Keratinocyte (primary cell): Measurements from ENCODE around the gene SEMA3D. TPM values are rescaled to one million over a fixed set of nuclear protein-coding genes. Genes with fewer than 3 reads are reported as not detected.
"Not testable (repeated sequence)": the region's sequence is repeated elsewhere in the genome, so short reads cannot be mapped to it uniquely, and the experiment has no call there.

Experiments used
- DNase-seq: peaks from one replicate; pipeline ENCODE4 v3.0.0-alpha.2; 2011; ENCODE audit warnings: low read depth, missing footprints, low spot score
- FAIRE-seq: peaks from 2 replicates; lab custom pipeline; 2011; peaks lifted over from hg19 to GRCh38; lab: Jason Lieb, UNC
- H2AFZ ChIP-seq: 2 replicates; pipeline ENCODE4 v1.6.0; 2012; ENCODE audit warnings: low read length, control low read depth, inconsistent platforms; ENCODE audit not compliant: control insufficient read depth
- H3K27ac ChIP-seq: 2 replicates; pipeline ENCODE4 v1.5.1; 2011; ENCODE audit warnings: low read length; ENCODE audit not compliant: control insufficient read depth, insufficient read depth
- H3K27me3 ChIP-seq: 3 replicates; pipeline ENCODE4 v1.6.0; 2011; ENCODE audit warnings: low read length; ENCODE audit not compliant: control insufficient read depth, insufficient read depth; ENCODE audit errors: extremely low read depth
- H3K36me3 ChIP-seq, 2 experiments: 2 replicates in 1 of 2; 3 replicates in 1 of 2; pipeline ENCODE4 v1.5.1; 2011; ENCODE audit warnings: low read length in 2 of 2, mild to moderate bottlenecking in 1 of 2; ENCODE audit not compliant: control insufficient read depth in 2 of 2, insufficient read depth in 2 of 2; ENCODE audit errors: extremely low read depth in 1 of 2
- H3K4me1 ChIP-seq: 3 replicates; pipeline ENCODE4 v1.5.1; 2011; ENCODE audit warnings: low read length; ENCODE audit not compliant: control insufficient read depth, insufficient read depth; ENCODE audit errors: extremely low read depth
- H3K4me2 ChIP-seq: 3 replicates; pipeline ENCODE4 v1.6.0; 2011; ENCODE audit warnings: low read depth, low read length; ENCODE audit not compliant: control insufficient read depth, insufficient read depth; ENCODE audit errors: extremely low read depth
- H3K4me3 ChIP-seq, 3 experiments: fragments of 200-600 bp in 1 of 3; sonication (generic) in 1 of 3; 2 replicates in 2 of 3; 3 replicates in 1 of 3; pipeline ENCODE4 v1.5.1; 2011 to 2016; ENCODE audit warnings: low read length in 3 of 3, mild to moderate bottlenecking in 3 of 3, control low read depth in 2 of 3, inconsistent platforms in 1 of 3, low read depth in 1 of 3, mixed read lengths in 1 of 3, mixed run types in 1 of 3, moderate library complexity in 1 of 3; ENCODE audit not compliant: control insufficient read depth in 2 of 3, insufficient read depth in 2 of 3; ENCODE audit errors: extremely low read depth in 1 of 3
- H3K79me2 ChIP-seq: 2 replicates; pipeline ENCODE4 v1.6.0; 2012; ENCODE audit warnings: low read length; ENCODE audit not compliant: control insufficient read depth, insufficient read depth
- H3K9ac ChIP-seq: 3 replicates; pipeline ENCODE4 v1.6.0; 2011; ENCODE audit warnings: low read length; ENCODE audit not compliant: control insufficient read depth, insufficient read depth; ENCODE audit errors: extremely low read depth
- H3K9me1 ChIP-seq: 3 replicates; pipeline ENCODE4 v1.6.0; 2011; ENCODE audit warnings: low read length; ENCODE audit not compliant: control insufficient read depth, insufficient read depth; ENCODE audit errors: extremely low read depth
- H3K9me3 ChIP-seq: 2 replicates; pipeline ENCODE4 v1.5.1; 2012; ENCODE audit warnings: low read depth, low read length; ENCODE audit not compliant: control insufficient read depth
- H4K20me1 ChIP-seq: 3 replicates; pipeline ENCODE4 v1.6.0; 2011; ENCODE audit warnings: low read length; ENCODE audit not compliant: control insufficient read depth, insufficient read depth; ENCODE audit errors: extremely low read depth
- CTCF ChIP-seq, 3 experiments: IDR thresholded peaks in 1 of 3; conservative IDR thresholded peaks in 1 of 3; optimal IDR thresholded peaks in 1 of 3; 2 replicates in 2 of 3; 3 replicates in 1 of 3; pipeline versions ENCODE3 to v1.5.1; 2011; ENCODE audit warnings: low read length in 3 of 3, mild to moderate bottlenecking in 3 of 3, moderate library complexity in 2 of 3, control low read depth in 1 of 3, inconsistent platforms in 1 of 3; ENCODE audit not compliant: insufficient read depth in 2 of 3; ENCODE audit errors: extremely low read depth in 1 of 3
- EZH2 ChIP-seq: IDR thresholded peaks from one replicate; pipeline ENCODE4 v1.6.1; 2012; ENCODE audit warnings: inconsistent platforms, mild to moderate bottlenecking, low read length, moderate library complexity
- dilution Hi-C: fragments of 300-500 bp; cut with MboI; formaldehyde crosslinking; loops from one replicate; pipeline ENCODE4 v1.7.0; 2020; ENCODE audit warnings: low sequenced_read_pairs; ENCODE audit not compliant: extremely low pct_ligation_motif_present
- polyA plus RNA-seq, 5 experiments: library from polyadenylated mRNA; depleted of rRNA in 3 of 5; stranded (reverse) in 3 of 5; stranded (forward) in 1 of 5; unstranded in 1 of 5; fragments of >200 nt; gene quantifications; 1 replicate in 1 of 5; 2 replicates in 3 of 5; 3 replicates in 1 of 5; pipeline versions ENCODE4 v1.2.1 to v1.2.3, GENCODE V29; 2011 to 2012; ENCODE audit warnings: missing spikeins in 2 of 5, low read depth in 1 of 5, low replicate concordance in 1 of 5

The SEMA3D gene
- polyA plus RNA-seq, 1 donor (not counting 4 experiments of a cell fraction or from before 2014, with no cell fraction given), result 5.2 TPM

- H3K9me3 ChIP-seq, result no peaks in the 10 kb centered on the region
- dilution Hi-C loops, result no loop called here
- H4K20me1 ChIP-seq, result no peaks in the 10 kb centered on the region
- no peaks in the 10 kb centered on the region for H3K9me1 ChIP-seq
- H3K4me3 ChIP-seq, result no peak overlapping the region
- DNase-seq (no peak), FAIRE-seq (peak; percentile 36)
- H2AFZ ChIP-seq, result no peak overlapping the region
- no peak overlapping the region for H3K27ac ChIP-seq
- H3K9ac ChIP-seq, result no peak overlapping the region
- no peaks in the 10 kb centered on the region for H3K27me3 ChIP-seq
- no peak for TF ChIP-seq CTCF (optimal IDR thresholded peaks at IDR 0.05 in 1 of 3, IDR thresholded peaks at IDR 0.05 in 1 of 3, conservative IDR thresholded peaks at IDR 0.05 in 1 of 3; ENCODE audit: extremely low read depth in 1 of 3, insufficient read depth in 2 of 3, low read length in 3 of 3)
- no peak for TF ChIP-seq EZH2
- no peak overlapping the region for H3K4me2 ChIP-seq
- H3K4me1 ChIP-seq, result no peaks in the 10 kb centered on the region
- no peaks in the 10 kb centered on the region for H3K79me2 ChIP-seq
- no peaks in the 10 kb centered on the region for H3K36me3 ChIP-seq
Measured at GRCh38 chr7:84997626-84998025, 189.2 kb downstream of the SEMA3D start.

GRCh38 chr7:84992954-84993353 lies 193.9 kb downstream of the SEMA3D start:
- H3K36me3 ChIP-seq, DNase-seq, H4K20me1 ChIP-seq, H3K4me2 ChIP-seq, H3K9me1 ChIP-seq, H2AFZ ChIP-seq, H3K27me3 ChIP-seq, H3K4me3 ChIP-seq, FAIRE-seq, dilution Hi-C loops, H3K4me1 ChIP-seq, H3K79me2 ChIP-seq, H3K27ac ChIP-seq, H3K9ac ChIP-seq, H3K9me3 ChIP-seq: not testable (repeated sequence)

- Histone ChIP-seq H3K27ac (no peak overlapping the region), H3K4me1 (no peaks in the 10 kb centered on the region), H3K4me3 (no peak overlapping the region), H3K9ac (no peak overlapping the region), H2AFZ (no peak overlapping the region), H3K27me3 (no peaks in the 10 kb centered on the region), H3K9me3 (no peaks in the 10 kb centered on the region), H4K20me1 (no peaks in the 10 kb centered on the region), H3K36me3 (no peaks in the 10 kb centered on the region), H3K79me2 (no peaks in the 10 kb centered on the region), H3K4me2 (no peak overlapping the region), H3K9me1 (no peaks in the 10 kb centered on the region)
- DNase-seq (no peak), FAIRE-seq (no peak)
- dilution Hi-C loops, result no loop called here
- no peak for TF ChIP-seq EZH2
- TF ChIP-seq CTCF (optimal IDR thresholded peaks at IDR 0.05 in 1 of 3, IDR thresholded peaks at IDR 0.05 in 1 of 3, conservative IDR thresholded peaks at IDR 0.05 in 1 of 3; ENCODE audit: extremely low read depth in 1 of 3, insufficient read depth in 2 of 3, low read length in 3 of 3), result no peak
Measured at GRCh38 chr7:84985073-84985784, 201.6 kb downstream of the SEMA3D start.
